HepG2 (cell line): Measurements from ENCODE around the gene C16orf89. TPM values are rescaled to one million over a fixed set of nuclear protein-coding genes. Genes with fewer than 3 reads are reported as not detected.

ENCODE experiments used
- ARHGAP35 ChIP-seq: sonication (generic); formaldehyde crosslinking; IDR thresholded peaks from 2 replicates; pipeline ENCODE4 v1.9.0; 2022; ENCODE audit warnings: mild to moderate bottlenecking, inconsistent platforms, moderate library complexity, missing genetic modification reagents, borderline replicate concordance
- GRHL1 ChIP-seq: sonication (generic); formaldehyde crosslinking; conservative IDR thresholded peaks from 2 replicates; pipeline ENCODE4 v1.8.0; 2022; ENCODE audit warnings: missing genetic modification reagents
- HES4 ChIP-seq: sonication (generic); formaldehyde crosslinking; IDR thresholded peaks from 2 replicates; pipeline ENCODE4 v1.9.0; 2021; ENCODE audit warnings: mild to moderate bottlenecking, missing genetic modification reagents, borderline replicate concordance
- IKZF4 ChIP-seq: sonication (generic); formaldehyde crosslinking; IDR thresholded peaks from 2 replicates; pipeline ENCODE4 v1.5.1; 2020; ENCODE audit warnings: borderline replicate concordance, mild to moderate bottlenecking, low read depth, missing genetic modification reagents; ENCODE audit errors: not compliant biosample characterization
- KDM3A ChIP-seq: IDR thresholded peaks from 2 replicates; pipeline ENCODE4 v1.6.1; 2018; ENCODE audit warnings: low read depth, missing compliant biosample characterization
- KLF15 ChIP-seq: sonication (generic); formaldehyde crosslinking; IDR thresholded peaks from 2 replicates; pipeline ENCODE4 v1.8.1; 2023; ENCODE audit warnings: borderline replicate concordance, mild to moderate bottlenecking, inconsistent platforms, missing genetic modification reagents, mixed read lengths
- KLF9 ChIP-seq: IDR thresholded peaks from 2 replicates; pipeline ENCODE4 v1.6.1; 2016; ENCODE audit warnings: low read depth
- MAZ ChIP-seq, 2 experiments: sonication (generic) in 1 of 2; formaldehyde crosslinking in 1 of 2; IDR thresholded peaks; 2 replicates each; pipeline versions ENCODE4 v1.5.0 to v1.6.1; 2012 to 2020; ENCODE audit warnings: low read depth in 2 of 2, mild to moderate bottlenecking in 2 of 2, borderline replicate concordance in 1 of 2, improper control_type of control experiment in 1 of 2, low read length in 1 of 2, missing genetic modification reagents in 1 of 2, moderate library complexity in 1 of 2
- NAIF1 ChIP-seq: sonication (generic); formaldehyde crosslinking; IDR thresholded peaks from 2 replicates; pipeline ENCODE4 v1.5.0; 2020; ENCODE audit warnings: mild to moderate bottlenecking, missing genetic modification reagents, borderline replicate concordance
- NCOA5 ChIP-seq: sonication (generic); formaldehyde crosslinking; IDR thresholded peaks from 2 replicates; pipeline ENCODE4 v1.4.0; 2020; ENCODE audit warnings: missing genetic modification reagents
- NONO ChIP-seq, 2 experiments: fragments of 450-650 bp in 1 of 2; sonication (generic) in 1 of 2; formaldehyde crosslinking in 1 of 2; IDR thresholded peaks in 1 of 2; conservative IDR thresholded peaks in 1 of 2; 2 replicates each; pipeline versions ENCODE4 v1.6.1 to v1.8.0; 2017 to 2022; ENCODE audit warnings: mild to moderate bottlenecking in 1 of 2, missing genetic modification reagents in 1 of 2, moderate library complexity in 1 of 2
- TBL1XR1 ChIP-seq: fragments of 150-350 bp; IDR thresholded peaks from 2 replicates; pipeline ENCODE4 v1.6.1; 2014; ENCODE audit warnings: borderline replicate concordance, low read length; ENCODE audit not compliant: partially characterized antibody
- TFDP1 ChIP-seq: IDR thresholded peaks from 2 replicates; pipeline ENCODE4 v1.6.1; 2016; ENCODE audit warnings: missing compliant biosample characterization, missing genetic modification reagents, borderline replicate concordance
- ZFP90 ChIP-seq: sonication (generic); formaldehyde crosslinking; IDR thresholded peaks from 2 replicates; pipeline ENCODE4 v1.8.0; 2022; ENCODE audit warnings: missing genetic modification reagents, mild to moderate bottlenecking, inconsistent platforms, borderline replicate concordance
- ZNF124 ChIP-seq: sonication (generic); formaldehyde crosslinking; IDR thresholded peaks from 2 replicates; pipeline ENCODE4 v1.4.0; 2020; ENCODE audit warnings: missing genetic modification reagents
- ZNF138 ChIP-seq: sonication (generic); formaldehyde crosslinking; IDR thresholded peaks from 2 replicates; pipeline ENCODE4 v1.5.0; 2020; ENCODE audit warnings: mild to moderate bottlenecking, low read depth, missing genetic modification reagents
- ZNF530 ChIP-seq: sonication (generic); formaldehyde crosslinking; IDR thresholded peaks from 2 replicates; pipeline ENCODE4 v1.5.0; 2020; ENCODE audit warnings: low read depth, mild to moderate bottlenecking, missing genetic modification reagents
- ZNF546 ChIP-seq: sonication (generic); formaldehyde crosslinking; conservative IDR thresholded peaks from 2 replicates; pipeline ENCODE4 v1.8.1; 2023; ENCODE audit warnings: mild to moderate bottlenecking, missing genetic modification reagents
- ZNF761 ChIP-seq: sonication (generic); formaldehyde crosslinking; conservative IDR thresholded peaks from 2 replicates; pipeline ENCODE4 v1.4.0; 2020; ENCODE audit warnings: mild to moderate bottlenecking, missing genetic modification reagents
- ZNF776 ChIP-seq: sonication (generic); formaldehyde crosslinking; IDR thresholded peaks from 2 replicates; pipeline ENCODE4 v1.4.0; 2020; ENCODE audit warnings: mild to moderate bottlenecking, missing genetic modification reagents
- polyA plus RNA-seq, 8 experiments: library from polyadenylated mRNA; depleted of rRNA in 3 of 8; stranded (reverse) in 7 of 8; unstranded in 1 of 8; fragments of >200 nt; fragmentation: Illumina TruSeq in 4 of 8; extraction: Trizol in 4 of 8; gene quantifications; 2 replicates each; pipeline versions ENCODE4 v1.2.1 to v1.2.3, GENCODE V29; 2011 to 2016; ENCODE audit warnings: low read depth in 4 of 8, missing spikeins in 1 of 8, mixed read lengths in 1 of 8; ENCODE audit not compliant: insufficient read depth in 1 of 8
- total RNA-seq, 5 experiments: library from RNA; depleted of rRNA; stranded (reverse); fragments of >200 nt; fragmentation: Illumina TruSeq; extraction: Trizol; gene quantifications; 2 replicates each; pipeline ENCODE4 v1.2.3, GENCODE V29; 2016; ENCODE audit warnings: low read depth in 1 of 5
- TF ChIP-seq, protein P1 (sequence below): sonication (generic); formaldehyde crosslinking; IDR thresholded peaks from 2 replicates; pipeline ENCODE4 v1.5.0; 2020; ENCODE audit warnings: mild to moderate bottlenecking, missing genetic modification reagents, borderline replicate concordance

The C16orf89 gene
- total and polyA plus RNA-seq, 2 of the 13 experiments (the other 11 are each of a cell fraction or from before 2014, with no cell fraction given): 1.9 to 3.4 TPM

GRCh38 chr16:5042574-5043171 is 23.1 kb downstream of the C16orf89 start (continued):
- TF ChIP-seq MAZ (IDR thresholded peaks at IDR 0.05; ENCODE audit: borderline replicate concordance, low read depth, low read length) (peak; percentile 43; the same call in 1 of the 2 replicates), MAZ (CRISPR knock-in tag; IDR thresholded peaks at IDR 0.05; ENCODE audit: low read depth) (no peak), ZNF761 (CRISPR knock-in tag) (0 out of 2 replicates have a peak, but pooled peaks have one; percentile 41), NONO (IDR thresholded peaks at IDR 0.05) (no peak), NONO (CRISPR knock-in tag; conservative IDR thresholded peaks at IDR 0.05) (no peak), ZNF546 (CRISPR knock-in tag) (no peak), KDM3A (no peak), TBL1XR1 (no peak), ZNF776 (CRISPR knock-in tag) (no peak), ZNF138 (CRISPR knock-in tag) (no peak), KLF9 (CRISPR knock-in tag) (no peak), ZNF124 (CRISPR knock-in tag) (no peak), KLF15 (CRISPR knock-in tag) (no peak), IKZF4 (CRISPR knock-in tag) (no peak), ZFP90 (CRISPR knock-in tag) (no peak), GRHL1 (CRISPR knock-in tag) (no peak), ARHGAP35 (CRISPR knock-in tag) (no peak), TFDP1 (no peak), NCOA5 (no peak), HES4 (no peak), ZNF530 (CRISPR knock-in tag) (no peak), NAIF1 (no peak)
- TF ChIP-seq, protein P1, sequence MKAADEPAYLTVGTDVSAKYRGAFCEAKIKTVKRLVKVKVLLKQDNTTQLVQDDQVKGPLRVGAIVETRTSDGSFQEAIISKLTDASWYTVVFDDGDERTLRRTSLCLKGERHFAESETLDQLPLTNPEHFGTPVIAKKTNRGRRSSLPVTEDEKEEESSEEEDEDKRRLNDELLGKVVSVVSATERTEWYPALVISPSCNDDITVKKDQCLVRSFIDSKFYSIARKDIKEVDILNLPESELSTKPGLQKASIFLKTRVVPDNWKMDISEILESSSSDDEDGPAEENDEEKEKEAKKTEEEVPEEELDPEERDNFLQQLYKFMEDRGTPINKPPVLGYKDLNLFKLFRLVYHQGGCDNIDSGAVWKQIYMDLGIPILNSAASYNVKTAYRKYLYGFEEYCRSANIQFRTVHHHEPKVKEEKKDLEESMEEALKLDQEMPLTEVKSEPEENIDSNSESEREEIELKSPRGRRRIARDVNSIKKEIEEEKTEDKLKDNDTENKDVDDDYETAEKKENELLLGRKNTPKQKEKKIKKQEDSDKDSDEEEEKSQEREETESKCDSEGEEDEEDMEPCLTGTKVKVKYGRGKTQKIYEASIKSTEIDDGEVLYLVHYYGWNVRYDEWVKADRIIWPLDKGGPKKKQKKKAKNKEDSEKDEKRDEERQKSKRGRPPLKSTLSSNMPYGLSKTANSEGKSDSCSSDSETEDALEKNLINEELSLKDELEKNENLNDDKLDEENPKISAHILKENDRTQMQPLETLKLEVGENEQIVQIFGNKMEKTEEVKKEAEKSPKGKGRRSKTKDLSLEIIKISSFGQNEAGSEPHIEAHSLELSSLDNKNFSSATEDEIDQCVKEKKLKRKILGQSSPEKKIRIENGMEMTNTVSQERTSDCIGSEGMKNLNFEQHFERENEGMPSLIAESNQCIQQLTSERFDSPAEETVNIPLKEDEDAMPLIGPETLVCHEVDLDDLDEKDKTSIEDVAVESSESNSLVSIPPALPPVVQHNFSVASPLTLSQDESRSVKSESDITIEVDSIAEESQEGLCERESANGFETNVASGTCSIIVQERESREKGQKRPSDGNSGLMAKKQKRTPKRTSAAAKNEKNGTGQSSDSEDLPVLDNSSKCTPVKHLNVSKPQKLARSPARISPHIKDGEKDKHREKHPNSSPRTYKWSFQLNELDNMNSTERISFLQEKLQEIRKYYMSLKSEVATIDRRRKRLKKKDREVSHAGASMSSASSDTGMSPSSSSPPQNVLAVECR (CRISPR knock-in tag): no peak
